Left lung (tissue), 10 donors: ENCODE measurements around the gene CDH13. TPM values are rescaled to one million over a fixed set of nuclear protein-coding genes. Genes with fewer than 3 reads are reported as not detected.

Source experiments
- ATAC-seq: fragments of 200-7000 bp; cut with Tn5 transposase; one replicate; pipeline ENCODE4 v1.9.1; 2020; ENCODE audit warnings: moderate library complexity
- DNase-seq, 4 donors: peaks; one replicate each; pipeline ENCODE4 v3.0.0-alpha.2; 2013 to 2020
- H3K27ac ChIP-seq, 2 donors: fragments of 200-600 bp; sonication (generic) in 1 of 2; one replicate each; pipeline versions ENCODE4 v1.5.0 to v1.8.0; 2020 to 2021
- H3K27me3 ChIP-seq, 2 donors: fragments of 200-600 bp; sonication (generic) in 1 of 2; one replicate each; pipeline versions ENCODE4 v1.5.0 to v1.8.0; 2020 to 2021
- H3K36me3 ChIP-seq, 2 donors: fragments of 200-600 bp; sonication (generic) in 1 of 2; one replicate each; pipeline versions ENCODE4 v1.5.0 to v1.8.0; 2020 to 2021
- H3K4me1 ChIP-seq, 2 donors: fragments of 200-600 bp; one replicate each; pipeline ENCODE4 v1.8.0; 2021
- H3K4me3 ChIP-seq, 2 donors: fragments of 200-600 bp; sonication (generic) in 1 of 2; one replicate each; pipeline versions ENCODE4 v1.5.0 to v1.8.0; 2020 to 2021; ENCODE audit warnings: mild to moderate bottlenecking in 1 of 2
- H3K9me3 ChIP-seq, 2 donors: fragments of 200-600 bp; sonication (generic) in 1 of 2; one replicate each; pipeline versions ENCODE4 v1.5.0 to v1.8.0; 2020 to 2021
- CTCF ChIP-seq, 2 donors: fragments of 200-600 bp; sonication (generic) in 1 of 2; IDR thresholded peaks; one replicate each; pipeline versions ENCODE4 v1.5.0 to v1.8.0; 2021; ENCODE audit warnings: antibody characterized with exemption in 2 of 2
- intact Hi-C, 2 donors: fragments of 100-400 bp; cut with DNase I; formaldehyde crosslinking; loops; one replicate each; pipeline versions ENCODE4 v1.11.2 to v1.14.2; 2022
- polyA plus RNA-seq, 6 donors: library from polyadenylated mRNA; unstranded; fragments of 120-200 nt; gene quantifications; one replicate each; pipeline ENCODE4 v1.2.1, GENCODE V29; 2013; ENCODE audit not compliant: insufficient read length in 6 of 6
- total RNA-seq, 2 donors: library from RNA; stranded (reverse); fragmentation: NEBNext Ultra II Directional; extraction: Animal tissue kit (Norgen Biotek cat#: 25700); gene quantifications; one replicate each; pipeline ENCODE4 v1.2.1, GENCODE V29; 2021
- donor health status: DM: no; HTN: yes; CAD: no.
- donor health status: DM: no; HTN: no; CAD: no.

The CDH13 gene
- total and polyA plus RNA-seq, 8 donors = 2.7 to 20.3 (median 3.2) TPM

GRCh38 chr16:83453977-83454376 lies 827.2 kb downstream of the CDH13 start:
- Histone ChIP-seq H3K4me1 (no peaks in the 10 kb centered on the region), H3K27me3 (peaks cover 0 to 6% of the 10 kb centered on the region in 2 donors), H3K36me3 (no peaks in the 10 kb centered on the region), H3K27ac (no peak overlapping the region), H3K4me3 (no peak overlapping the region), H3K9me3 (no peaks in the 10 kb centered on the region)
- TF ChIP-seq CTCF (IDR thresholded peaks at IDR 0.05) = no peak
- intact Hi-C loops = no loop called here
- ATAC-seq (no peak), DNase-seq (no peak)

- no peak for TF ChIP-seq CTCF (IDR thresholded peaks at IDR 0.05)
- ATAC-seq = no peak
Observed at GRCh38 chr16:83455716-83456115, 828.9 kb downstream of the CDH13 start.

GRCh38 chr16:83456934-83457333 lies 830.2 kb downstream of the CDH13 start:
- no peaks in the 10 kb centered on the region for H3K27me3 ChIP-seq
- DNase-seq = no peak
- H3K9me3 ChIP-seq = no peaks in the 10 kb centered on the region
- intact Hi-C loops = no loop called here
- ATAC-seq = no peak
- no peaks in the 10 kb centered on the region for H3K36me3 ChIP-seq
- no peak overlapping the region for H3K27ac ChIP-seq
- TF ChIP-seq CTCF (IDR thresholded peaks at IDR 0.05) = no peak
- no peak overlapping the region for H3K4me3 ChIP-seq
- no peaks in the 10 kb centered on the region for H3K4me1 ChIP-seq

More at GRCh38 chr16:83455716-83456115, 828.9 kb downstream of the CDH13 start:
- intact Hi-C loops = no loop called here
- DNase-seq = no peak
- Histone ChIP-seq H3K4me3 (no peak overlapping the region), H3K27ac (no peak overlapping the region), H3K9me3 (no peaks in the 10 kb centered on the region), H3K36me3 (no peaks in the 10 kb centered on the region), H3K4me1 (no peaks in the 10 kb centered on the region), H3K27me3 (peaks cover 0 to 2% of the 10 kb centered on the region in 2 donors)

GRCh38 chr16:83458612-83459011 lies 831.8 kb downstream of the CDH13 start:
- intact Hi-C loops = no loop called here

GRCh38 chr16:83464991-83465390 lies 838.2 kb downstream of the CDH13 start:
- Histone ChIP-seq H3K27me3 (no peaks in the 10 kb centered on the region), H3K9me3 (no peaks in the 10 kb centered on the region), H3K4me1 (no peaks in the 10 kb centered on the region), H3K36me3 (no peaks in the 10 kb centered on the region), H3K4me3 (no peak overlapping the region), H3K27ac (no peak overlapping the region)
- no peak for TF ChIP-seq CTCF (IDR thresholded peaks at IDR 0.05)
- DNase-seq (no peak), ATAC-seq (no peak)
- intact Hi-C loops = no loop called here

More at GRCh38 chr16:83458612-83459011, 831.8 kb downstream of the CDH13 start:
- no peaks in the 10 kb centered on the region for H3K4me1 ChIP-seq
- H3K36me3 ChIP-seq = no peaks in the 10 kb centered on the region
- H3K27me3 ChIP-seq = no peaks in the 10 kb centered on the region
- ATAC-seq = no peak
- H3K9me3 ChIP-seq = no peaks in the 10 kb centered on the region
- TF ChIP-seq CTCF (IDR thresholded peaks at IDR 0.05) = no peak
- no peak overlapping the region for H3K27ac ChIP-seq
- DNase-seq = no peak
- H3K4me3 ChIP-seq = no peak overlapping the region
